A375 (cell line): Measurements from ENCODE around the gene LSS. TPM values are rescaled to one million over a fixed set of nuclear protein-coding genes. Genes with fewer than 3 reads are reported as not detected.

ENCODE experiments used
- total RNA-seq: library from RNA; depleted of rRNA; stranded (reverse); fragments of >200 nt; shearing (Covaris generic); gene quantifications from 2 replicates; pipeline ENCODE4 v1.2.3, GENCODE V29; 2014; rRNA removed

LSS gene
- 24.1 and 30.7 TPM in 2 replicates for total RNA-seq

GRCh38 chr21:46228345-46229051, at the start of gene LSS:
Gene LSS, minus strand, starts transcription at chr21:46228774. Its CDS starts 29 bp downstream, at chr21:46228745.

GRCh38 chr21:46183910-46184624, 44.5 kb downstream of the LSS start, which contains the start of gene SPATC1L:
Gene SPATC1L, minus strand, starts transcription at chr21:46184459. Its CDS starts 1,643 bp downstream, at chr21:46182816.

DNA sequence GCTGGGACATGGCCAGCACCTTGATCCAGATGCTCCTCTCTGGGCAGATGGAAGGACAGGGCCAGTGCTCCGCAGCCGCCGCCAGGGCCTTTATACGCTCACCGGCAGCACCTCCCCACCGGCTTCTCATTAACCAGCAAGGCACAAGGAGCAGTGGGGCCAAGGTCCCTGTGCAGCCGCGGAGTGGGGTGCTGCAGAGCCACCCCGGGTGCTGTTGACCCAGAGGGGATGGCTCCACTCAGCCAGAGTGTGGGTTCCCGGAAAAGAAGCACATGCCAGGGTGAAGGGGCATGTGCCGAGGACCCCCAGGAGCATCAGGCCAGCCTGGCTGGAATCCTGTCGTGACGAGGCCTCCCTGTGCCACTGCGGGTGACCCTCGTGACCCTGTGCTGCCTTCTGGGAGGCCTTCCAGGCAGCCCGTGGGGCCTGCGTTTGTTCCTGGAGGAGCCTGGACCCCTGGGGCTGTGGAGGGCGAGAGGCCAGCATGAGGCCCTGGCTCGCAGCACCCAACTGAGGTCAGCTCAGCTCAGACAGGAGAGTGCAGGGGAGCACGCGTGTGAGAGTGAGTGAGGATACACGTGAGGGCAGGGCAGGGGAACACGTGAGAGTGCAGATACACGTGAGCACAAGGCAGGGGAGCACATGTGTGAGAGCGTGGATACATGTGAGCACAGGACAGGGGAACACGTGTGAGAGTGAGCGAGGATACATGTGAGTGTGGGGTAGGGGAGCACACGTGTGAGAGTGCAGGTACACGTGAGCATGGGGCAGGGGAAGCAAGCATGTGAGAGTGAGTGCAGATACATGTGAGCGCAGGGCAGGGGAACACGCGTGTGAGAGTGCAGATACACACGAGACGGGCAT, 72.8 kb downstream of the LSS start, which contains the start of gene FTCD:
TSS of gene FTCD (minus strand) at position 66 of the 864 bp plus-strand sequence. CDS start at position 10, 56 bp downstream.

Other genes starting within 250 kb of the LSS start
- gene COL6A1, start 247.0 kb downstream of the LSS start, total RNA-seq, result 93.3 and 98.2 TPM in 2 replicates
- 74.4 and 78.3 TPM in 2 replicates for gene COL6A2, start 130.7 kb downstream of the LSS start, total RNA-seq
- 0.05 TPM in 1 of 2 replicates, not detected in the other for gene FTCD, start 73.2 kb downstream of the LSS start, total RNA-seq
- 6.9 and 9.7 TPM in 2 replicates for gene SPATC1L, start 44.3 kb downstream of the LSS start, total RNA-seq
- 57.9 and 60.6 TPM in 2 replicates for gene MCM3AP, start 56.8 kb upstream of the LSS start, total RNA-seq
- 14.0 and 20.2 TPM in 2 replicates for gene YBEY, start 57.6 kb upstream of the LSS start, total RNA-seq
- 14.3 and 20.6 TPM in 2 replicates for gene C21orf58, start 95.1 kb upstream of the LSS start, total RNA-seq
- gene PCNT, start 95.4 kb upstream of the LSS start, total RNA-seq, result 20.9 and 43.9 TPM in 2 replicates
- gene DIP2A, start 230.1 kb upstream of the LSS start, total RNA-seq, result 8.9 and 13.2 TPM in 2 replicates